Thymus (tissue), 11 donors: Measurements from ENCODE around the gene SMURF1. TPM values are rescaled to one million over a fixed set of nuclear protein-coding genes. Genes with fewer than 3 reads are reported as not detected.
"Not testable (repeated sequence)": the region's sequence is repeated elsewhere in the genome, so short reads cannot be mapped to it uniquely, and the experiment has no call there.

ENCODE experiments used
- DNase-seq, 9 donors: peaks; one replicate each; pipeline ENCODE4 v3.0.0-alpha.2; 2013; ENCODE audit warnings: low spot score in 9 of 9, low read depth in 6 of 9, missing footprints in 1 of 9
- H3K27ac ChIP-seq, 2 donors: one replicate each; pipeline ENCODE4 v1.5.1; 2013; ENCODE audit warnings: control low read depth in 1 of 2, low read depth in 1 of 2, low read length in 1 of 2, mild to moderate bottlenecking in 1 of 2, moderate library complexity in 1 of 2
- H3K27me3 ChIP-seq, 2 donors: one replicate each; pipeline ENCODE4 v1.5.1; 2013; ENCODE audit warnings: low read length in 1 of 2; ENCODE audit not compliant: control insufficient read depth in 2 of 2, insufficient read depth in 1 of 2
- H3K36me3 ChIP-seq, 2 donors: one replicate each; pipeline ENCODE4 v1.5.1; 2013; ENCODE audit warnings: low read length in 1 of 2, mild to moderate bottlenecking in 1 of 2, moderate library complexity in 1 of 2; ENCODE audit not compliant: control insufficient read depth in 2 of 2, insufficient read depth in 2 of 2
- H3K4me1 ChIP-seq, 2 donors: one replicate each; pipeline ENCODE4 v1.5.1; 2013; ENCODE audit warnings: low read length in 2 of 2; ENCODE audit not compliant: control insufficient read depth in 2 of 2, insufficient read depth in 2 of 2
- H3K4me3 ChIP-seq, 2 donors: one replicate each; pipeline ENCODE4 v1.5.1; 2013; ENCODE audit warnings: low read length in 2 of 2, control low read depth in 1 of 2, mild to moderate bottlenecking in 1 of 2
- H3K9me3 ChIP-seq, 2 donors: one replicate each; pipeline ENCODE4 v1.5.1; 2013; ENCODE audit warnings: low read length in 1 of 2, mild to moderate bottlenecking in 1 of 2; ENCODE audit not compliant: control insufficient read depth in 2 of 2, insufficient read depth in 1 of 2
- WGBS: extraction: QIAGEN DNeasy Blood & Tissue Kit; methylation state at CpG from one replicate; pipeline ENCODE4 v1.1.7; 2013; 5-methylcytosine and 5-hydroxymethylcytosine counted together
- polyA plus RNA-seq: library from polyadenylated mRNA; stranded (reverse); fragments of 200-250 nt; gene quantifications from one replicate; pipeline ENCODE4 v1.2.3, GENCODE V29; 2013
- total RNA-seq: library from RNA; stranded (reverse); fragments of 120-200 nt; gene quantifications from one replicate; pipeline ENCODE4 v1.2.4, GENCODE V29; 2013
- donor health status: healthy.

Gene SMURF1
- total and polyA plus RNA-seq, 2 donors: 6.2 to 6.8 TPM

- WGBS: 87% methylated on average over 6 of the region's 6 CpGs
- Histone ChIP-seq H3K4me3 (no peak overlapping the region), H3K4me1 (no peaks in the 10 kb centered on the region), H3K27me3 (no peaks in the 10 kb centered on the region), H3K36me3 (no peaks in the 10 kb centered on the region), H3K27ac (no peak overlapping the region), H3K9me3 (no peaks in the 10 kb centered on the region)
- no peak for DNase-seq
Observed at GRCh38 chr7:99173787-99174186, 29.9 kb upstream of the SMURF1 start.

- DNase-seq: no peak
- no peaks in the 10 kb centered on the region for H3K4me1 ChIP-seq
- 86% methylated on average over 4 of the region's 4 CpGs for WGBS
- H3K27ac ChIP-seq: no peak overlapping the region
- no peaks in the 10 kb centered on the region for H3K36me3 ChIP-seq
- H3K27me3 ChIP-seq: no peaks in the 10 kb centered on the region
- no peak overlapping the region for H3K4me3 ChIP-seq
- peaks cover 0 to 4% of the 10 kb centered on the region in 2 donors for H3K9me3 ChIP-seq
Observed at GRCh38 chr7:99171731-99172130, 27.8 kb upstream of the SMURF1 start.

- Histone ChIP-seq H3K27ac (no peak overlapping the region), H3K27me3 (no peaks in the 10 kb centered on the region), H3K4me1 (no peaks in the 10 kb centered on the region), H3K4me3 (no peak overlapping the region), H3K9me3 (peaks cover 0 to 4% of the 10 kb centered on the region in 2 donors), H3K36me3 (no peaks in the 10 kb centered on the region)
- 93% methylated on average over 3 of the region's 3 CpGs for WGBS
- DNase-seq: no peak
Observed at GRCh38 chr7:99170730-99171074, 26.8 kb upstream of the SMURF1 start.

GRCh38 chr7:99170065-99170729, 26.3 kb upstream of the SMURF1 start:
- Histone ChIP-seq H3K9me3 (peaks cover 0 to 4% of the 10 kb centered on the region in 2 donors), H3K27ac (no peak overlapping the region), H3K4me3 (no peak overlapping the region), H3K36me3 (no peaks in the 10 kb centered on the region), H3K4me1 (no peaks in the 10 kb centered on the region), H3K27me3 (no peaks in the 10 kb centered on the region)
- no peak for DNase-seq
- WGBS: 89% methylated on average over 6 of the region's 6 CpGs

- Histone ChIP-seq H3K27me3 (no peaks in the 10 kb centered on the region), H3K4me1 (no peaks in the 10 kb centered on the region), H3K9me3 (peaks cover 0 to 4% of the 10 kb centered on the region in 2 donors), H3K4me3 (no peak overlapping the region), H3K36me3 (no peaks in the 10 kb centered on the region), H3K27ac (no peak overlapping the region)
- no peak for DNase-seq
- 84% methylated on average over 8 of the region's 8 CpGs for WGBS
Observed at GRCh38 chr7:99167072-99167471, 23.2 kb upstream of the SMURF1 start.

GRCh38 chr7:99165816-99166215, 21.9 kb upstream of the SMURF1 start:
- H3K27me3 ChIP-seq: no peaks in the 10 kb centered on the region
- no peak overlapping the region for H3K27ac ChIP-seq
- no peaks in the 10 kb centered on the region for H3K4me1 ChIP-seq
- no peak overlapping the region for H3K4me3 ChIP-seq
- H3K36me3 ChIP-seq: no peaks in the 10 kb centered on the region
- H3K9me3 ChIP-seq: peaks cover 0 to 4% of the 10 kb centered on the region in 2 donors
- WGBS: 86% methylated on average over 3 of the region's 3 CpGs
- no peak for DNase-seq

- not testable (repeated sequence) for DNase-seq, H3K36me3 ChIP-seq, H3K27ac ChIP-seq, H3K4me3 ChIP-seq, H3K9me3 ChIP-seq, H3K4me1 ChIP-seq, H3K27me3 ChIP-seq
- WGBS: 49% methylated on average over 4 of the region's 4 CpGs
Observed at GRCh38 chr7:99163669-99164068, 19.8 kb upstream of the SMURF1 start.

GRCh38 chr7:99156649-99157048, 12.7 kb upstream of the SMURF1 start:
- no peak overlapping the region for H3K27ac ChIP-seq
- DNase-seq: no peak

GRCh38 chr7:99155211-99155610, 11.3 kb upstream of the SMURF1 start:
- no peak overlapping the region for H3K4me3 ChIP-seq
- H3K9me3 ChIP-seq: no peaks in the 10 kb centered on the region
- DNase-seq: no peak
- WGBS: 47% methylated on average over 1 of the region's 1 CpG
- no peak overlapping the region for H3K27ac ChIP-seq
- H3K4me1 ChIP-seq: no peaks in the 10 kb centered on the region
- H3K36me3 ChIP-seq: no peaks in the 10 kb centered on the region
- H3K27me3 ChIP-seq: no peaks in the 10 kb centered on the region

More at GRCh38 chr7:99156649-99157048, 12.7 kb upstream of the SMURF1 start:
- H3K27me3 ChIP-seq: no peaks in the 10 kb centered on the region
- no peaks in the 10 kb centered on the region for H3K9me3 ChIP-seq
- no peaks in the 10 kb centered on the region for H3K4me1 ChIP-seq
- no peak overlapping the region for H3K4me3 ChIP-seq
- H3K36me3 ChIP-seq: no peaks in the 10 kb centered on the region
